Measurements from ENCODE around the gene FAF1.

The FAF1 gene

GRCh38 chr1:50527249-50527986, 432.6 kb downstream of the FAF1 start:
- no peak for DNase-seq

GRCh38 chr1:50526431-50526830, 433.6 kb downstream of the FAF1 start:
- no peak for DNase-seq

GRCh38 chr1:50523548-50523947, 436.5 kb downstream of the FAF1 start:
- DNase-seq: no peak

GRCh38 chr1:50522691-50523342, 437.2 kb downstream of the FAF1 start:
- no peak for DNase-seq

- DNase-seq: no peak
Observed at GRCh38 chr1:50521703-50522102, 438.4 kb downstream of the FAF1 start.

GRCh38 chr1:50517488-50517887, 442.6 kb downstream of the FAF1 start:
- no peak for DNase-seq

GRCh38 chr1:50516056-50516455, 444.0 kb downstream of the FAF1 start:
- DNase-seq: no peak

- no peak for DNase-seq
Observed at GRCh38 chr1:50508040-50508586, 452.0 kb downstream of the FAF1 start.

GRCh38 chr1:50505427-50505826, 454.6 kb downstream of the FAF1 start:
- no peak for DNase-seq

GRCh38 chr1:50503515-50503914, 456.6 kb downstream of the FAF1 start:
- DNase-seq: no peak

- no peak for DNase-seq
Observed at GRCh38 chr1:50502147-50502546, 457.9 kb downstream of the FAF1 start.

- DNase-seq: no peak
Observed at GRCh38 chr1:50497007-50497406, 463.1 kb downstream of the FAF1 start.

GRCh38 chr1:50493710-50494109, 466.4 kb downstream of the FAF1 start:
- DNase-seq: no peak

GRCh38 chr1:50492142-50492541, 467.9 kb downstream of the FAF1 start:
- no peak for DNase-seq

- no peak for DNase-seq
Observed at GRCh38 chr1:50491142-50491541, 468.9 kb downstream of the FAF1 start.

- DNase-seq: no peak
Observed at GRCh38 chr1:50490640-50491039, 469.4 kb downstream of the FAF1 start.

- no peak for DNase-seq
Observed at GRCh38 chr1:50488876-50489275, 471.2 kb downstream of the FAF1 start.

- DNase-seq: no peak
Observed at GRCh38 chr1:50488356-50488755, 471.7 kb downstream of the FAF1 start.

- no peak for DNase-seq
Observed at GRCh38 chr1:50487725-50488124, 472.3 kb downstream of the FAF1 start.

GRCh38 chr1:50481142-50481736, 478.8 kb downstream of the FAF1 start:
- no peak for DNase-seq

- no peak for DNase-seq
Observed at GRCh38 chr1:50476800-50477199, 483.3 kb downstream of the FAF1 start.

GRCh38 chr1:50474859-50475809, 484.9 kb downstream of the FAF1 start:
- no peak for DNase-seq

GRCh38 chr1:50473513-50473912, 486.6 kb downstream of the FAF1 start:
- DNase-seq: no peak
